ENCODE measurements around the gene MEIS2.

DNA sequence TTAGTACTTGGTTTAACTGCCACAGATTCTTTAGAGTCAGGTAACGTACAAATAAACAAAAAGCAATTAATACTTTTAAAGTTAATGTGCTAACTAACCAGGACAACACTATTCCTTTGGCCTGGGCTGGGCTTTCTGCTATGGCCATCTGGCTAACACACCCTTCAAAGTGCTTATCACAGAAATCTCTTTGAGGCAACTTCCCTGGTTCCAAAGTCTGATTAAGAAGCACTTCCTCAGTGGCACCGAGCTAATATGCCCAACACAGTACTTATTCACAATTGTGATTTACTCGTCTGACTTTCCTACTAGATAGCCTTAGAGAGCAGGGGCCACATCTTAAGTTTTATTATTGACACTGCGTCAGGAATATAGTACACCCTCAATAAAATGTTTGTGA is 191.4 kb downstream of the MEIS2 start:
- TF ChIP-seq, protein P1, sequence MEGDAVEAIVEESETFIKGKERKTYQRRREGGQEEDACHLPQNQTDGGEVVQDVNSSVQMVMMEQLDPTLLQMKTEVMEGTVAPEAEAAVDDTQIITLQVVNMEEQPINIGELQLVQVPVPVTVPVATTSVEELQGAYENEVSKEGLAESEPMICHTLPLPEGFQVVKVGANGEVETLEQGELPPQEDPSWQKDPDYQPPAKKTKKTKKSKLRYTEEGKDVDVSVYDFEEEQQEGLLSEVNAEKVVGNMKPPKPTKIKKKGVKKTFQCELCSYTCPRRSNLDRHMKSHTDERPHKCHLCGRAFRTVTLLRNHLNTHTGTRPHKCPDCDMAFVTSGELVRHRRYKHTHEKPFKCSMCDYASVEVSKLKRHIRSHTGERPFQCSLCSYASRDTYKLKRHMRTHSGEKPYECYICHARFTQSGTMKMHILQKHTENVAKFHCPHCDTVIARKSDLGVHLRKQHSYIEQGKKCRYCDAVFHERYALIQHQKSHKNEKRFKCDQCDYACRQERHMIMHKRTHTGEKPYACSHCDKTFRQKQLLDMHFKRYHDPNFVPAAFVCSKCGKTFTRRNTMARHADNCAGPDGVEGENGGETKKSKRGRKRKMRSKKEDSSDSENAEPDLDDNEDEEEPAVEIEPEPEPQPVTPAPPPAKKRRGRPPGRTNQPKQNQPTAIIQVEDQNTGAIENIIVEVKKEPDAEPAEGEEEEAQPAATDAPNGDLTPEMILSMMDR (IDR thresholded peaks at IDR 0.05), result no peak
- no peak for TF ChIP-seq POLR2A (IDR thresholded peaks at IDR 0.05)

Measured in thyroid gland (tissue), 4 donors.